Adrenal gland (tissue), 5 donors: ENCODE measurements around the gene GDF7.

Experiments used
- CTCF ChIP-seq, 6 experiments: fragments of 450-650 bp in 4 of 6; fragments of 200-600 bp in 2 of 6; sonication (generic) in 1 of 6; IDR thresholded peaks; 1 replicate in 5 of 6; 2 replicates in 1 of 6; pipeline versions ENCODE4 v1.5.1 to v1.8.0; 2016 to 2021; ENCODE audit warnings: antibody characterized with exemption in 6 of 6, mild to moderate bottlenecking in 2 of 6, moderate library complexity in 1 of 6
- POLR2A ChIP-seq, 2 donors: fragments of 450-650 bp; IDR thresholded peaks; one replicate each; pipeline ENCODE4 v1.6.1; 2017; ENCODE audit warnings: antibody characterized with exemption in 2 of 2, mild to moderate bottlenecking in 2 of 2, moderate library complexity in 1 of 2
- donor health status: DM: no; HTN: no; CAD: no.

- TF ChIP-seq CTCF (IDR thresholded peaks at IDR 0.05) = no peak
- no peak for TF ChIP-seq POLR2A (IDR thresholded peaks at IDR 0.05)
Measured at GRCh38 chr2:20643060-20643459, 23.9 kb upstream of the GDF7 start.
